Osteoblast (primary cell): ENCODE results near the gene ADAM12. TPM values are rescaled to one million over a fixed set of nuclear protein-coding genes. Genes with fewer than 3 reads are reported as not detected.

ENCODE experiments used
- DNase-seq: peaks from one replicate; pipeline ENCODE4 v3.0.0; 2011; ENCODE audit warnings: low spot score, mixed read lengths; ENCODE audit not compliant: insufficient read length; ENCODE audit errors: missing footprints
- H2AFZ ChIP-seq: 2 replicates; pipeline ENCODE4 v1.6.0; 2011; ENCODE audit warnings: mild to moderate bottlenecking, low read length
- H3K27ac ChIP-seq: 2 replicates; pipeline ENCODE4 v1.5.1; 2011; ENCODE audit warnings: mild to moderate bottlenecking, low read depth, low read length, moderate library complexity
- H3K27me3 ChIP-seq: 2 replicates; pipeline ENCODE4 v1.6.0; 2012; ENCODE audit warnings: mild to moderate bottlenecking, control low read depth, inconsistent platforms, low read length, moderate library complexity; ENCODE audit not compliant: insufficient read depth
- H3K36me3 ChIP-seq: 2 replicates; pipeline ENCODE4 v1.5.1; 2011; ENCODE audit warnings: mild to moderate bottlenecking, low read length, control low read depth, moderate library complexity; ENCODE audit not compliant: insufficient read depth
- H3K4me1 ChIP-seq: 2 replicates; pipeline ENCODE4 v1.5.1; 2011; ENCODE audit warnings: mild to moderate bottlenecking, low read length, control low read depth, moderate library complexity; ENCODE audit not compliant: insufficient read depth
- H3K4me2 ChIP-seq: 2 replicates; pipeline ENCODE4 v1.6.0; 2011; ENCODE audit warnings: mild to moderate bottlenecking, low read length; ENCODE audit not compliant: insufficient read depth
- H3K4me3 ChIP-seq: fragments of 200-600 bp; sonication (generic); 3 replicates; pipeline ENCODE4 v1.5.1; 2012; ENCODE audit warnings: mild to moderate bottlenecking, low read length, inconsistent platforms; ENCODE audit not compliant: insufficient read depth
- H3K79me2 ChIP-seq: 2 replicates; pipeline ENCODE4 v1.6.0; 2012; ENCODE audit warnings: mild to moderate bottlenecking, low read length, control low read depth, inconsistent platforms; ENCODE audit not compliant: insufficient read depth
- H3K9me3 ChIP-seq: 2 replicates; pipeline ENCODE4 v1.5.1; 2011; ENCODE audit warnings: low read depth, low read length, control low read depth
- H4K20me1 ChIP-seq: 2 replicates; pipeline ENCODE4 v1.6.0; 2012; ENCODE audit warnings: mild to moderate bottlenecking, low read length, control low read depth; ENCODE audit not compliant: insufficient read depth
- total RNA-seq: library from RNA; depleted of rRNA; stranded (reverse); fragments of >200 nt; gene quantifications from 2 replicates; pipeline ENCODE4 v1.2.3, GENCODE V29; 2012
- TF ChIP-seq, protein P1 (sequence below): IDR thresholded peaks from 2 replicates; pipeline ENCODE4 v1.5.1; 2011; ENCODE audit warnings: mild to moderate bottlenecking, low read depth, low read length, moderate library complexity; ENCODE audit errors: extremely low read depth

The ADAM12 gene
- total RNA-seq, 1 donor = 345 TPM

DNA sequence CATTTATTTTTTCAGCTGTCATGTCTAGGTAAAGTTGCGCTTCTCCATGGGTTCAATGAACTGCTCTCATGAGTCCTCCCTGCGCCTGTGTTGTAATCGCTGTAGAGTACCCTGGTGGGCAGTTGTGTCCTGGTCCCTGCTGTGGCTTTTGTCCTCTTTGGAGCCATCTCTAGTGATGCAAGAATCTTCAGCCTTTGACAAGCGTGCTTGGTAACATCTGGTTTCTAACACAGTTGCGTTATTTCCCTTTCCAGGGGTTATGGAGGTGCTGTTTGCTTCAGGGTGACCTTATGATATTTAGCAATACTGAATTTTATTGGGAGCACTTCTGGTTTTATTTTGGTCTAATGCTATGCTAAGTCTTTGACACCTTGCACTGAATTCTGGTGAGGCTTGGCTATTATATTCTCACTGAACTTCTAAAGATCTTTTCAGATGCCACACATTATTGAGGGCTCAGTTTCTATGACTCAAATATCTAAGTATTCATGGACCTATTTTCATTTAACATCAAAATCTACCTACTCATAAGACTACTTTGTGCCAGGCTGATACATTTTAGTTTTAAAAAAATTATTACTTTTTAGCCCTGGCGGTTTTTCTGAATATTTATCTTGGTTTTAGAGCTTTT is 403.3 kb downstream of the ADAM12 start:
- Histone ChIP-seq H2AFZ (no peak overlapping the region), H3K27ac (no peak overlapping the region), H3K9me3 (no peaks in the 10 kb centered on the region), H3K79me2 (no peaks in the 10 kb centered on the region), H3K36me3 (no peaks in the 10 kb centered on the region), H3K4me3 (no peak overlapping the region), H3K4me2 (no peak overlapping the region), H4K20me1 (no peaks in the 10 kb centered on the region), H3K27me3 (no peaks in the 10 kb centered on the region), H3K4me1 (peaks cover 16% of the 10 kb centered on the region)
- no peak for DNase-seq
- TF ChIP-seq, protein P1, sequence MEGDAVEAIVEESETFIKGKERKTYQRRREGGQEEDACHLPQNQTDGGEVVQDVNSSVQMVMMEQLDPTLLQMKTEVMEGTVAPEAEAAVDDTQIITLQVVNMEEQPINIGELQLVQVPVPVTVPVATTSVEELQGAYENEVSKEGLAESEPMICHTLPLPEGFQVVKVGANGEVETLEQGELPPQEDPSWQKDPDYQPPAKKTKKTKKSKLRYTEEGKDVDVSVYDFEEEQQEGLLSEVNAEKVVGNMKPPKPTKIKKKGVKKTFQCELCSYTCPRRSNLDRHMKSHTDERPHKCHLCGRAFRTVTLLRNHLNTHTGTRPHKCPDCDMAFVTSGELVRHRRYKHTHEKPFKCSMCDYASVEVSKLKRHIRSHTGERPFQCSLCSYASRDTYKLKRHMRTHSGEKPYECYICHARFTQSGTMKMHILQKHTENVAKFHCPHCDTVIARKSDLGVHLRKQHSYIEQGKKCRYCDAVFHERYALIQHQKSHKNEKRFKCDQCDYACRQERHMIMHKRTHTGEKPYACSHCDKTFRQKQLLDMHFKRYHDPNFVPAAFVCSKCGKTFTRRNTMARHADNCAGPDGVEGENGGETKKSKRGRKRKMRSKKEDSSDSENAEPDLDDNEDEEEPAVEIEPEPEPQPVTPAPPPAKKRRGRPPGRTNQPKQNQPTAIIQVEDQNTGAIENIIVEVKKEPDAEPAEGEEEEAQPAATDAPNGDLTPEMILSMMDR = no peak

DNA sequence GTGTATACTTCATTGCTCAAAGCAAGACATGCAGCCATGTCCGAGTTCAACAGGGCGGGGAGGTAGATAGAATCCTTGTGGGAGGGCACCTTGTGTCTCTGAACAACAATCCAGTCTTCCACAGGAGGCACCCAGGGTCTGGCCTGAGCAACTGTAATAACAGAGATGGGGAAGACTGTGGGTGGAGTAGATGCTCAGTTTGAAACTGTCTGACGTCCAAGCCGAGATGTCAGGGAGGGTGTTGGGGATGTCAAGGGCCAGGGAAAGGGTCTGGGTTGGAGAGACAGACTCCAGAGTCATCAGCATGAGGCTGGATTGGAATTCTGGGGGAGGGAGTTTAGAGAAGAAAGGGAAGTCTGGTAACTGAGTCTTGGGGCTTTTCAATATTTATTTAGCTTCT is 403.9 kb downstream of the ADAM12 start:
- no peaks in the 10 kb centered on the region for H3K79me2 ChIP-seq
- H3K27ac ChIP-seq = peak overlapping the region; percentile 4
- H4K20me1 ChIP-seq = no peaks in the 10 kb centered on the region
- DNase-seq = no peak
- H2AFZ ChIP-seq = no peak overlapping the region
- no peaks in the 10 kb centered on the region for H3K9me3 ChIP-seq
- no peak overlapping the region for H3K4me2 ChIP-seq
- TF ChIP-seq, protein P1 = no peak
- H3K36me3 ChIP-seq = no peaks in the 10 kb centered on the region
- H3K27me3 ChIP-seq = no peaks in the 10 kb centered on the region
- peaks cover 16% of the 10 kb centered on the region for H3K4me1 ChIP-seq
- H3K4me3 ChIP-seq = no peak overlapping the region

DNA sequence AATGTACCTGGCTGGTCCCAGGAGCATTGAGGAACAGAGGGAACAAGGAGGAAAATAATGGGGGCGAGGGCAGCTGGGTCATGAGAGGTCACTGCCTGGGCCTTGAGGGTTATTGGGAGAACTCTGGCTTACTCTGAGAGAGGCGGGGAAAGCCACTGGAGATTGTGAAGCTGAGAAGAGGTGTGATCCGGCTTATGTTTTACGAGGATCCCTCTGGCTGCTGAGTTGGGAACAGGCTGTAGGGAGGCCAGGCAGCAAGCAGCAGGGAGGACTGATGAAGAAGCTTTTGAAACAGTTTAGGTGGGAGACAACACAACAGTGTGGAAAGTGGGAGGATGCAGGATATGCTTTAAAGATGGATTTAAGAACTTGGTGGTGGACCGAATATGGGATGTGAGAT is 404.6 kb downstream of the ADAM12 start:
- peaks cover 16% of the 10 kb centered on the region for H3K4me1 ChIP-seq
- no peaks in the 10 kb centered on the region for H3K27me3 ChIP-seq
- no peaks in the 10 kb centered on the region for H3K79me2 ChIP-seq
- H3K27ac ChIP-seq = peak overlapping the region; percentile 4
- H3K4me3 ChIP-seq = no peak overlapping the region
- TF ChIP-seq, protein P1 = no peak
- H3K9me3 ChIP-seq = no peaks in the 10 kb centered on the region
- H2AFZ ChIP-seq = no peak overlapping the region
- no peaks in the 10 kb centered on the region for H3K36me3 ChIP-seq
- no peak overlapping the region for H3K4me2 ChIP-seq
- no peaks in the 10 kb centered on the region for H4K20me1 ChIP-seq
- no peak for DNase-seq

DNA sequence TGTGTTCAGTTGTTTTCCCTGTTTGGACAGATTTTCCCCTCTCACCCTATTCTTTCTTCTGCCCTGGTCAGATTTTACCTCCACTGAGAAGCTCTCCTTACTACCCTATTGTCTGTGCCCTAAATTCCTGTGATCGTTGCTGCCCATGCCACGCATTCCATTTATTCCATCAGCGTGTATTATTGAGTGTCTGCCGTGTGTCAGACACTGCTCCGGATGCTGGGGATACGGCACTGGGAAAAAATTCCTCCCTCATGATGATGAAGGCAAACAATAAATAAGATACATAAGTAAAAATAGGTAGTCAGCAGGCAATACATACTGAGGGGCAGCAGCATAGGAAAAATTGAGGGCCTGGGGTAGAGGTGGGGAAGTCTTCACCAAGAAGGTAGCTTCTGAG is 405.1 kb downstream of the ADAM12 start:
- Histone ChIP-seq H3K36me3 (no peaks in the 10 kb centered on the region), H3K27me3 (no peaks in the 10 kb centered on the region), H2AFZ (no peak overlapping the region), H3K9me3 (no peaks in the 10 kb centered on the region), H3K4me2 (no peak overlapping the region), H3K79me2 (no peaks in the 10 kb centered on the region), H3K27ac (peak overlapping the region; percentile 40), H4K20me1 (no peaks in the 10 kb centered on the region), H3K4me1 (peaks cover 16% of the 10 kb centered on the region), H3K4me3 (no peak overlapping the region)
- TF ChIP-seq, protein P1 = no peak
- no peak for DNase-seq
